HG03064 (cell line): Measurements from ENCODE around the gene ODF2L.

Experiments used
- ATAC-seq: cut with Tn5 transposase; IDR thresholded peaks from one replicate; pipeline ENCODE4 v1.9.1; 2021; ENCODE audit warnings: low read depth; ENCODE audit not compliant: unreplicated experiment

ODF2L gene

GRCh38 chr1:86395751-86396497, at the start of gene ODF2L:
TSS of gene ODF2L (minus strand) at chr1:86396323. CDS start at chr1:86387027, 9,296 bp downstream.
- ATAC-seq, result peak; percentile 100

DNA sequence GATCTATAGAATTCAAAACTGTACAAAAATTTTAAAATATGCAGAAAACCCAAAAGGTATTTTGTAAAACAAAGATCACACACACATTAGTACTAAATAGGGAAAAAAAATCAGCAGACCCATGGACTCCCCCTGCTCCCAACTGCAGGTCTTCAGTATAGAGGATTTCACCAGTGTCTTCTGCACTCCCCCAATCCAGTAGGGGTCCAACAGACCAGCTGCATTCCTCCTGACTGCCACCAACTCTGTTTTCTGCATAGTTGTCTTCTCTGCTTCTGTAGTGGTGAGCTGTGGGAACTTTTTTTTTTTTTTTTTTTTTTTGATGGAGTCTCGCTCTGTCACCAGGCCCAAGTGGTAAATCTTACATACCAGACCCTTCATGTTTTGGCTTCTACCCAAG, 49.8 kb upstream of the ODF2L start:
- no peak for ATAC-seq

DNA sequence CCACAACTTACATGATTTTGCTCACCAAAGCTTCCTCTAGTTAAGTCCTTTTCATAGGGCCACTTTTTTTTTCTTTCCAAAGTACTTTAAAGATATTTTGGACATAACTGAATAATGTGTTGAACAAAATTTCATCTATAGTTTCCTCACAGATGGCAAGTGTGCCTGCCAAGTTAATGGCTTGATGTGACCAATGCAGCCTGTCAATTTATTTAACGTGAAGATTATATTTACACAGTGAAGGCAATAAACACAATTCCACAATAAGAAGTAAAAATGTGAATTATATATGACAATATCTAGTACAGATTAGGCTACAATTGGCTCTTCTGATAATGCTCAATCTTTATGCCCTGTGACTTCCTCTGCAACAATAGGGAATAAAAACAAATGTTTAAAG, 45.9 kb upstream of the ODF2L start:
- no peak for ATAC-seq

DNA sequence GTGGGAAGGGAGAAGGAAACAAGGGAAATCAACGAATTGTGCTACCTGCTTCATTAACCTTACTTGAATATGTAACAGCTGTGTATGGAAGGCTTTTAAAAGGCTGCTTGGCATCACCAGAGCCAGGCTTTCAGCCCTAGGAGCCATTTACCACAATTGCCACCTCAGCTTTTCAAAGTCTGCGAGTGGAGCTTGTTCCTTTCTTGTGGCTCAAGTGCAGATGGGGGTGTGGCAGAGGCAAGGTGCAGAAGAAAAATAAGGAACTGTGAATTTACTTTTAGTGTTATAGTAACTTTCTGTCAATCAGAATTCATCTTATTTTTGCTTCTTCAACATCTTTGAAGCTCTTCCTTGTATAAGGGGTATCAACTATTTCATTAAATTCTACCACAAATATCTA, 45.5 kb upstream of the ODF2L start:
- ATAC-seq, result no peak

DNA sequence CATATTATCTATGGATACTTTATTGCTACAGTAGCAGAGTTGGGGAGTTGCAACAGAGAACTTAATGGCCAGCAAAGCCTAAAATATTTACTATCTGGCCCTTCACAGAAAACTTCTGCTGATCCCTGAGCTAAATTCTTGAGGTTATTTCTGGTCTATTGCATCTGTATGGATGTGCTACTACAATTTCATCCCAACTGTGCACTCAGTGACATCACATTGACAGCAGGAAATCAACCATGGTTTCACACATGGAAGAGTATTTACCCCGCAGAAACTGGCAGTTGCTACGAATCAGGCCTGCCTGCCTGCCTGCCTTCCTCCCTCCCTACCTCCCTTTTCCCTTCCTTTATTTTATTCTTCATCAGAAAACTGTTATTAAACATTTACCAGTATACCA, 39.9 kb upstream of the ODF2L start:
- no peak for ATAC-seq

GRCh38 chr1:86435327-86435726, 39.2 kb upstream of the ODF2L start:
- ATAC-seq, result no peak

DNA sequence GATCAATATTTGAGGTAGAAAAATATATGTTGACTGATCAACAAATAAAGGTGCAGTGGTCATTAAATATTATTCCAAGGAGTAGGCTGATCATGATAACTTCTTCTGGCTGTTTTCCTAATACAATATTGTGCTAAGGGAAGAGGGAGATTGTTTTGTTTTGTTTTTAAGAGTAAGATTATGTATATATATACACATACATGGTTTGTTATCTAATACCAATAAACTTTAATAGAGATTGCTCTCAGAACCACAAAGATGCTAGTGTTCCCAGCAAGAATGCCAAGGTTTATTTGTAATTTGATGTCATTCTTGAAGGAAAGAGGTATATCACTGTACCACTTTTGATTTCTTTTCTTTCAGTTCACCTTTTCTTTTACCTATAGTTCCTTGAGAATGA, 37.9 kb upstream of the ODF2L start:
- ATAC-seq, result no peak

GRCh38 chr1:86430376-86430775, 34.3 kb upstream of the ODF2L start:
- no peak for ATAC-seq

DNA sequence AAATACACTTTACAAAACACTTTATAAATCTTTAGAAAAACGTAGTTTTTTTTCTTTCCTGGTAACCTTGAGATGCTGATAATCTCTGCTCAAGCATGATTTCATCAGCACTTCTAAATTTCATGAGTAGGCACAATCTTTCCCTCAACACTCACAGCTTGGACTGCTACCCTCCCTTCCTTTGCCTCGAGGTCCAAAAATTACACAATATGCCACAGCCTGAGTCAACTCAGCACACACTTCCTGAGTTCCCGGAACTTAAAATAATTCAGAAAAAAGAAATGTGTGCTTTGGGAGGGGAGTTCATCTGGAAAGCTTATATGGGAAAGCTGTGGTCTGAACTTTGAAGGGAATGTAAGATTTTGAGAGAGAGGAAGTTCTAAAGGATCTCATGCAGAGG, 33.7 kb upstream of the ODF2L start:
- no peak for ATAC-seq

- ATAC-seq, result no peak
Measured at GRCh38 chr1:86429122-86429725, 33.1 kb upstream of the ODF2L start.

DNA sequence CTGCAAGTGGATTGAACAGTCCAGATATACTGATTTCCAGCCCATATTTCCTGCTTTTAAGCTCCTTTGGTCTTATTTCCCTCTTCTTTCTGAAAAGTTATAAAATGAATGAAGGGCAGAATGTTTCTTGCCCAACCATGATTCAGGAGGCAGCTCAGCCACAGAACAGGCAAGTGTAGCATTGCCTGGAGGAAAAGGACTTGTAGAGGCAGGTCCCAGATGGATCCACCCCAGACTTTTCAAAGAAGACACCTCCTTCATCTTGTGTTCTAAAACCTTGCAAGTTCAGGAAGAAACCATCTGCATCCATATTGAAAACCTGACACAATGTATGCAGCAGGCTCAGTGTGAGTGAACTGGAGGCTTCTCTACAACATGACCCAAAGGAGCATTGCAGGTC, 27.8 kb upstream of the ODF2L start, which contains the start of gene CLCA2:
CLCA2 (plus strand) TSS at position 299 of the 400 bp plus-strand sequence; CDS start at position 376, 77 bp downstream.
- no peak for ATAC-seq

GRCh38 chr1:86423473-86423872, 27.4 kb upstream of the ODF2L start:
- ATAC-seq, result no peak

DNA sequence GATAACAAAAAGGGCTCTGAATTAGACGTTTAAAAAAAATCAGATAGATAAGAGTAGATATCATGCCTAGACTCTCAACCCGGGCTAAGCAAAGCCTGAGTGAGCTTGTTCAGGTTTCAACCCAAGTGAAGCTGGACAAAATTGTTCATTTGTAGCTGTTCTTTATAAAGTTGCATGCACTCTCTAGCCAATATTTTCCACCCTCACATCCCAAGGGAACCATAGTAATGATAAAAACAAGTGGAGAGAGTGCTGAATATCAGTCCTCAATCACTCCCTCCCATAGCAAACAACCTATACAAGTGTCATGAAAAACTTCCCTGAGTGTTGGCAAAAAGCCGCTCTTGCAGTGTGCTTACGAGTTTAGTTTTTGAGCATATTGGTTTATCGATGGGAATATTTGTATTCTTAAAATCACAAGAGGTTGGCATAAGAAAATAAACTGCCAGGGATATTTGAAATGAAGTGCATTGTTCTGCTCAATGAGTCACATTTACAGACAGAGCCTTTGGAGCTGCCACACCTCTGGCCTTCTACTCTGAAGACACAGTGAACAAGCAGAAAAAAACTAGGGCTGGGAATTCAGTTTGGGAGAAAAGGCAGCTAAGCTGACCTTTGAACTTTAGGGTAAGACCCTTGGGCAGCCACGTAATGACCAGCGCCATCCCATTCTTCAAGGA, 25.6 kb upstream of the ODF2L start:
- no peak for ATAC-seq

DNA sequence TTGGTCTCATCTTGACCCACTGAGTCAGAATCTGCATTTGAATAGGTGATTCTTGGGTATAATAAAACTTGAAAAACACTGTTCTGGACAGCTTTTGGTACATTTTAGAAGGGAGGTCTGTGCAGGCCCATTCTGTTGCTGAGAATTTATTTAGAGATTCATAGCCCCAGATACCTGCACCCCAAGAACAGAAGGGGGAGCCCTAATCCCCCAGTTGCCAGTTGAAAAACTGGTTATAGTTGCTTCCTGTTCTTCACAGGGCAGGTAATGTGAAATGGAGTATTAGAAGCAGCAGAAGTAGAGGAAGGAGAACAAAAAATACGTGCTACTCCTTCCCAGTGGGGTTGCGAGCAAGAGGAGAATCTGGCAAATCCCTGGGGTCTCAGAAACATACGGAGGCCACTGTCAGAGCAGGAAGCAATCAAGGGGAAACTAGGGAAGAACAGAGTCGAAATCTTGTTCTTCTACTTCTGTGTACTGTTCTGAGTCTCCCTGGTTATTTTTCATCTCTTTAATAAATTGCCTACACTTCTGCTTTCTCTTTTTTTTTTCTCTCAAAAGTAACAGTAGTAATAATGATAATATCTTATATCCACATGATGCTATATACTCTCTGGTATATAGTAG, 23.3 kb upstream of the ODF2L start:
- peak; percentile 89 for ATAC-seq

DNA sequence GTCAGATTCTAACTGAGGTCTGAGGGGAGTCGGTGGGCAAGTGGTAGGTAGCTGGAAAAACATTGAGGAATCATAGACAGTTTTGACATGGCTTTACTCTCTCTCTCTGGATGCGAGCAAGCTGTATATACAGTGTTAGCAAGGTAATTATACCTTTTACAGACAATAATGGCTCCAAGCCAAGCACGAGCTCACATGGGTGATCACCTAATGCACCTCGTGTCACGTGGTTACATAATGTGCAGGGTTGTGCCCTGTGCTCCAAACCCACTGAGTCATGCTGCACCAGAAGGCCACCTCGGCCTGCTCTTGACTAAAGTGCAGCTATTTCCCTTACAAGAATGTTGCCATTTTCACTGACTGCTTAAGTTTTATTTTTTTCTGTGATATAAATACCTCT, 20.2 kb upstream of the ODF2L start:
- ATAC-seq, result no peak

DNA sequence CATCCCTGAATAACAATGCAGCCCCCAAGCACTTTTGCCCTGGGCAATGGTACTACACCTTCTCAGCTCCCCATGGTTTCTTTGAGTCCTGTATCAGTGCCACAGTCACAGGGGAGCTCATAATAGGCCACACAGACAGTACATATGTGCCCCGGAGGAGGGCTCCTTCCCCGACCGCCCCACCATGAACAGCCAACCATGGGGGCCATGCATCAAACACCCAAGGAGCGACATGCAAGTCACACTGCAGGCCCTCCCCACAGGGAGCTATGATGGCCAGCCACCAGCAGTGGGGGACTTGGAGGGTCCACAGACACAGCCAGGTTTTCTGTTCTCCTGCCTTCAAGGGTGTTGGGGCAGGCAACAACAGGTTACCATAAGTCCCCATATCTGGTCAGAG, 14.8 kb upstream of the ODF2L start:
- no peak for ATAC-seq

DNA sequence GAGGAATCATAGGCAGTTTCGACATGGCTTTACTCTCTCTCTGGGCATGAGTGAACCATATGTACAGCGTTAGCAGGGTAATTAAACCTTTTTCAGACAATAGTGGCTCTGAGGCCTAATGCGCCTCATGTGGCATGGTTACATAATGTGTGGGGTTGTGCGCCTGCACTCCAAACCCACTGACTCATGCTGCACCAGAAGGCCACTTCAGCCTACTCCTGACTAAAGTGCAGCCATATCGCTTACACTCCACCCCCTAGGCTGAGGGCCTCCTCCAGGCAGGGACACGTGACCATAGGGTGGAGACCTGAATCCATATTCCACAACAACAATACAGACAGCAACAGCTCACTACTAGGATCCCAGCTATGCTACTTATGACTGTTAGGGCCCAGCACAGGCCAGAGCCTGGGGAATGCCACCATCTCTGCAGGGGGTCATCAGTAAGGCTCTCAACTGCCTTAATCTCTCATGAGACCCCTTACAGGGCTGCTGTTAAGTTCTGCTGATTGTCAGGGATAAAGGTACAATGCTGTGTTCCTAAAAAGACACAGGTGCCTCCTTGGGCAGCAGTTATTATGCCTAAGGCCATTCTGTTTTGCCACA, 13.4 kb upstream of the ODF2L start:
- no peak for ATAC-seq

- peak; percentile 33 for ATAC-seq
Measured at GRCh38 chr1:86396498-86396890, 371 bp upstream of the ODF2L start.

GRCh38 chr1:86394416-86394815, 1.7 kb downstream of the ODF2L start:
- no peak for ATAC-seq

DNA sequence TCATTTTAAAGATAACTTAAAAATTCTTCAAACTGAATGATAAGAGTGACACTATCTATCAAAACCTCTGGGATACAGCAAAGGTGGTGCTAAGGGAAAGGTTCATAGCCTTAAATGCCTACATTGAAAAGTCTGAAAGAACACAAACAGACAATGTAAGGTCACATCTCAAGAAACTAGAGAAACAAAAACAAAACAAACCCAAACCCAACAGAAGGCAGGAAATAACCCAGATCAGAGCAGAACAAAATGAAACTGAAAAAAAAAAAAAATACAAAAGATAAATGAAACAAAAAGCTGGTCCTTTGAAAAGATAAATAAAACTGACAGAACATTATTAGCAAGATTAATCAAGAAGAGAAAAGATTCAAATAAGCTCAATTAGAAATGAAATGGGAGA, 6.8 kb downstream of the ODF2L start:
- ATAC-seq, result peak; percentile 75

- no peak for ATAC-seq
Measured at GRCh38 chr1:86388777-86389176, 7.3 kb downstream of the ODF2L start.
